Left colon (tissue), 2 donors: ENCODE data around the gene CAPG. TPM values are rescaled to one million over a fixed set of nuclear protein-coding genes. Genes with fewer than 3 reads are reported as not detected.
"Not testable (repeated sequence)": the region's sequence is repeated elsewhere in the genome, so short reads cannot be mapped to it uniquely, and the experiment has no call there.

Experiments used
- ATAC-seq: fragments of 200-7000 bp; cut with Tn5 transposase; one replicate; pipeline ENCODE4 v1.9.1; 2020; ENCODE audit warnings: mild to moderate bottlenecking, moderate library complexity
- DNase-seq, 2 donors: peaks; one replicate each; pipeline ENCODE4 v3.0.0-alpha.2; 2020
- intact Hi-C, 2 donors: fragments of 100-400 bp; cut with DNase I in 1 of 2; cut with micrococcal nuclease in 1 of 2; formaldehyde crosslinking; loops; one replicate each; pipeline versions ENCODE4 v1.11.2 to v1.14.0; 2022; cut with DNase I, micrococcal nuclease
- total RNA-seq, 2 donors: library from RNA; stranded (reverse); fragmentation: NEBNext Ultra II Directional; extraction: Animal tissue kit (Norgen Biotek cat#: 25700); gene quantifications; one replicate each; pipeline ENCODE4 v1.2.1, GENCODE V29; 2021
- donor health status: DM: no; HTN: no; CAD: no.
- donor health status: DM: yes; HTN: yes; CAD: no.

The CAPG gene
- total RNA-seq, 2 donors from 2014 or later: 97.7 to 98.2 TPM

- intact Hi-C loops: loop anchor here in 1 of 2 donors (5.0 kb wide), 1 partner anchor 115 kb away; no protein-coding TSS in a partner anchor
- peak; percentile 84 for ATAC-seq
- DNase-seq: no peak
Measured at GRCh38 chr2:85427300-85427835, 17.2 kb upstream of the CAPG start.

DNA sequence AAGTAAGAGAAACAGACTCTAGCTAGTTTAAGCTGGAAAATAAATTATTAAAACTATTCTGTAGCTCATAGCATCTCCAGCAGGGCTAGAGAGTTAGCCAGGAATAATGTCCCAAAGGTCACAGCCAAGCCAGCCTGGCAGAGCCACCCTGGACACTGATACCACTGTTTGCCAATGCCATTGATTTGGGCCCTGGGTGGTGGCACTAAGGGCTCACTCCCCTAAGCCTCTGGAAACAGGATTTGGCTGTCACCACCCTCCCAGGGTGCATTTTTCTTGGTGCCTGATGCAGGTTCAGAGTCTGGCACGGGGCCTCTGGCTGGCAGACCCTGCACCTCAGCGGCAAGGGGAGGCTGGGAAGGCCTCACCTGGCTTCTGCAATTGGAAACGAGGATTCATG is 15.4 kb upstream of the CAPG start:
- ATAC-seq (no peak), DNase-seq (no peak)
- intact Hi-C loops: loop anchor here in 1 of 2 donors (5.0 kb wide), 1 partner anchor 117 kb away; no protein-coding TSS in a partner anchor

- ATAC-seq (no peak), DNase-seq (no peak)
- intact Hi-C loops: loop anchor here in 1 of 2 donors (5.0 kb wide), 1 partner anchor 129 kb away; no protein-coding TSS in a partner anchor
Measured at GRCh38 chr2:85423525-85423924, 13.4 kb upstream of the CAPG start.

DNA sequence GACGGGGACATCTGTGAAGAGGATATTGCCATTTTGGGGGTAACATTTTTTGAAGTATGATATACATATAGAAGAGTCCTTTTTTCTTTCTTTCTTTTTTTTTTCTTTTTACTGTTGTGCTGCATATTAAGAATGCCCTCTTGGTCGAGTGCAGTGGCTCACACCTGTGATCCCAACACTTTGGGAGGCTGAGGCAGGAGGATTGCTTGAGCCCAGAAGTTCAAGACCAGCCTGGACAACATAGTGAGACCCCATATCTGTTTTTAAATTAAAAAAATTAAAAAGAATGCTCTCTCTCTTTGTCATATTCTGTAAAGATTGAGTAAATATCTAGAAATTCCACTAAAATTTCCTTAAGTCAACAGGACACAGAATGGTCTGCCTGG is 11.9 kb upstream of the CAPG start:
- DNase-seq (no peak), ATAC-seq (no peak)
- intact Hi-C loops: loop anchor here in 1 of 2 donors (5.0 kb wide), 1 partner anchor 130 kb away; no protein-coding TSS in a partner anchor

DNA sequence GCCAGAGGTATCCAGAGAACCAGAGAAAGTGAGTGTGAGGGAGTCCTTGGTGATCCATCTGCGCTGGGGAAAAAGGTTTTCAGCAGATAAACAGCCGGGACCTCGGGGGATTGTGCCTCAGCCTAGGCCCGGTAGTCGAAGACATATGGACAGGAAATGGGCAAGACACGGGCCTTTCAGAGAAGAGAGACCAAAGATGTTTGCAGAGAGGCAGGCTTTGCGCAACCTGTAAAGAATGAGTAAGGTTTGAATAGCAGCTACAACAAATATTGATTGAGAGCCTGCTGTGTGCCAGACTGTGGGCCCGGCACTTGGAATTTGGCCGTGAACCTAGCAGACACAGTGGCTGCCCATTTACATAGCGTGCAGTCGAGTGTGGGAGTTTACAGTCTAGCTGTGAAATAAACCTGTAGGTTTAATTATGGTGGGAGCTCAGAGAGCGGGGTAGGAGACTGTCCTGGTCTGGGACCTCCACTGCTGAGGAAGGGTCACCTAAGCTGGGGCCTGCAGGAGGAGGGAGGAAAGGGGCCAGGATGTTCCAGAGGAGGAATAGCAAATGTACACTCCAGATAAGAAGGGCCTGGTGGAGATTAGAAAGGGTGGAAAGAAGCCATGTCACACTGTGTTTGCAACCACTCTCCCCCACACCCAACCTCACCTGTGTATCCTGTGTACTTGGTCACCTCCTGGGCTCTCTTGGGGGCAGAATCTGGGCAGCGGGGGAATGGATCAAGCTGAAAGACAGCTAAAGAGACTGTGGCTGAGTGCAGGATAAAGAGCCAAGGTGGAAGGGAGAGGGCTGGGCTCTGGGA is 11.3 kb upstream of the CAPG start:
- ATAC-seq (peak; percentile 67), DNase-seq (peak; percentile 69 to 75)
- intact Hi-C loops: loop anchor here (2.0 to 5.0 kb wide), 2 partner anchors 131 kb away; no protein-coding TSS in a partner anchor

- ATAC-seq: peak; percentile 67
- intact Hi-C loops: loop anchor here (2.0 to 5.0 kb wide), 2 partner anchors 132 kb away; no protein-coding TSS in a partner anchor
- DNase-seq: peak; percentile 83 to 92
Measured at GRCh38 chr2:85420536-85421259, 10.5 kb upstream of the CAPG start.

- ATAC-seq (no peak), DNase-seq (peak in 1 of 2 donors; percentile 51)
- intact Hi-C loops: no loop called here
Measured at GRCh38 chr2:85419009-85419675, 9.0 kb upstream of the CAPG start.

DNA sequence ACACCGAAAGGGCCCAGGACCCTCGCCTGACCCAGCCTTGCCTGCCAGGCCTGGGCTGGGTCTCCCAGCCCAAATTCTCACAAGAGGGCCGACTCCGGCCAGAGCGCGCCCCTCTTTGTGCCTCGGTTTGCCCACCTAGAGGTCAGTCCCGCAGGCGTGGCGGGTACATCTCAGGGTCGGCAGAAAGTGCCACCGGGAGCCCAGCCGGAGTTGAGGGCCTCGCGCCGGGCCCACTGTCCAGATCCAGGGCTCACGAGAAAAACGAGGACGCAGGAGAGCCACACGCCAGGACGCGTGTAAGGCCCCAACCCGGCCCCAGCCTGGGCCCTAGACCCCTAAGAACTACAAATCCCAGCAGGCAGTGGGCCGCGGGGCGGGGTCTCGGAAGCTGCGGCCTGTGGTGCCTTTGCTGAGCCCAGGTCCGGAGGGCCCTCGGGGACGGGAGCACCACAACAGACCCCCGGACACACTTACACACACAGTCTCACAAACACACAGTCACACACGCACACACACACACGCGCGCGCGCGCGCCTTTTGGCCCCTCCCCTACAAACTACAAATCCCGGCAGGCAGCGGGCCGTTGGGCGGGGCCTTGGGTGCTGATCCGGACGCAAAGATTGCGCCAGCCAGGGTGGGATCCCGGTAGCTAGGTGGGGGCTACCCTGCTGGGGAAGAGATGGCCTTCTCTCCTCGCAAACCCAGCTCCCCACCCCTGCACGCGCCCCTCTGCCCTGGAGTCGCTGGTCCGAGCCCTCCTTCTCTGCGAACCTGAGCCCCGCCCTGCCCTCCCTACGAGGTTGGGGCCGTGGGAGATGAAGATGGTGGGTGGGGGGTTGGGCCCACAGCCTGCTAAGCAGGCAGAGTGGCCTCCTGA is 8.2 kb upstream of the CAPG start, which contains the start of gene SH2D6:
Gene SH2D6, plus strand, starts transcription at position 583 of the 877 bp plus-strand sequence. CDS start 10,752 bp downstream, outside the sequence.
- peak; percentile 82 to 92 for DNase-seq
- intact Hi-C loops: no loop called here
- peak; percentile 60 for ATAC-seq

GRCh38 chr2:85415980-85416650 is 5.9 kb upstream of the CAPG start:
- intact Hi-C loops: no loop called here
- ATAC-seq (no peak), DNase-seq (no peak)

DNA sequence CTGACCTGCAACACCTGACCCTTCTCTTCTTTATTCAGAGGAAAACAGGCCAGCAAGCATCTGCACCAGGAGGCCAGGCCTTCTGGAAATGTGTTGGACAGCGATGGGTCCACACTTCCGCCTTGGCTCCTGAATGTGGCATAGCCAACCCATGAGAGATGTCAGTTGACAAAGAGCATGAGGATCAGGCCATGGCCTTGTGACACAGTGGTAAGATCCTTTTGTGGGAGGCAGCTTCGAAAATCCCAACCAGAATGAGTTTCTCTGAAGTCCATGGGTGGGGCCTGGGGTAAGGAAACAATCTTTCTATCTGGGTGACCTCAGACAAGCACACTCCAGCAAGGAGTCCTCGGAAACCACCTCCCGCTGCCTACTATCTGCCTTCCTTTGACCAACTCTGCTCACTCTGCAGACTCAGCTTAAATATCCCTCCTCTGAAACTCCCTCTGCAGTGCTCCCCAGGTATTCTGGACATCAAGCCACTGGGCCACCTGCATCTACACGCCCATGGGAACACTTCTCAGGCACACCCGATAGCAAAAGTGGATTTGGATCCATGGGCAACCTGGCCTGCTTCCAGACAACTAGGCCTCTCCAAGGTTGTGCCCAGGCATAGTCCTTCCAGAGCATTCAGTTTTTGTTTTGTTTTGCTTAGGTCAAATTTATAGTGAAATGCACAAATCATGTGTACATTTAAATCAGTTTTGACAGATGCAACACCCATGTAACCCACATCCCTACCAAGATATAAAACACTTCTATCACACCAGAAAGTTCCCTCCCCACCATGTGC is 4.8 kb upstream of the CAPG start:
- ATAC-seq (no peak), DNase-seq (no peak)
- intact Hi-C loops: no loop called here

GRCh38 chr2:85414421-85414759 is 4.2 kb upstream of the CAPG start:
- intact Hi-C loops, DNase-seq, ATAC-seq: not testable (repeated sequence)

DNA sequence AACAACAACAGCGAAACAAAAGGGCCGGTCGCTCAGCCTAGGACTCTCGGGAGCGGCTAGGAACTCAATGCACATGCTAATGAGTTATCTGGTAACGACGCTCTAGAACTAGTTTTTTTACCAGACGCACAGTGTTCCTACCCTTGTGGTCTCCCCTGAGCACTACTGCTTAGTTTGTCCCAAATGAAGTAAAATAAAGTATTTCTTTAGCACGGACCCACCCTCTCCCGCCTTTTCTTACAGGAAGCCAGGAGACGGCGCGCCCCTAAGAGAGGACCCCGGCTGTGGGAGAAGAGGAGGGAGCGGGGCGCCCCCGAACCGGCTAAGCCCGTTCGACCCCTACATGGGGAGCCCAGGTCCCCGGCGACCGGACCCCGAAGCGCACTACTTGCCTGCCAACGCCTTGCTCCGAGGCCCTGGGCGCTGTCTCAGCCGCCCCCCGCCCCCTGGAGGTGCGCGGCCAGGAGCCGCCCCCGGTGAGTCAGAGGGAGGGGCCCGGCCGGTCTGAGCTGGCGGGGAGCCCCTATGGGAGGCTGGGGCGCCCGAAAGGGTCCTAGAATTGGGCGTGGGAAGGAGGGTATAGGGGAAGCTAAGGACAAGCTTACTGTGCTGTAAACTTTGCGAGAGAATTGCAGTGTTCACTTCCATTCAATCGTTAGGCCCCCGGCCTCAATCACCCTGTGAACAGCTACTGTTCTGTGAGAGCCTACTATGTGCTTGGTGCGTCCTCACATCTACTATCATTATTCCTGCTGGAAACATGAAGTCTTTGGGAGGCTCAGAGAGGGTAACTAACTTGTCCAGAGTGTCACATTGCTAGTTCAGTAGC is 3.6 kb upstream of the CAPG start:
- intact Hi-C loops: no loop called here
- ATAC-seq: peak; percentile 42
- DNase-seq: peak; percentile 72 to 75

DNA sequence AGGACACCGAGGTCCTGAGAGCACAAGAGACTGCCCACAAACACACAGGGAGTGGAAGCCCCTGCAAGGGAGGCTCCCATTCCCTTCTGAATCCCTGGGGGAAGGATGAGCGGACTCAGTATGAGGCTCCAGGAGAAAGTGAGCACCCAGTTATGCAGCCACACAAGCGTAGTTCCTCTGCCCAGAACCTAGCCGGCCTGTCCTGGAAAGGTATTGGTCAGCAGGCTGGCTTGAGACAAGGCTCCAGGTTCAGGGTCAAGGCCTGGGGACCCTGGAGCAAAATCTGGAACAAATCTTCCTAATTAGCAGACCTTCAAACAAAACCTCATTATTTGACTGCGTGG is 1.2 kb upstream of the CAPG start:
- no peak for DNase-seq
- intact Hi-C loops: no loop called here
- ATAC-seq: no peak

GRCh38 chr2:85410584-85411404 is 628 bp upstream of the CAPG start:
- ATAC-seq (peak; percentile 52), DNase-seq (no peak)
- intact Hi-C loops: no loop called here
